Naive thymus-derived CD4-positive, alpha-beta T cell (primary cell): ENCODE data around the gene COTL1. TPM values are rescaled to one million over a fixed set of nuclear protein-coding genes. Genes with fewer than 3 reads are reported as not detected.
"Not testable (repeated sequence)": the region's sequence is repeated elsewhere in the genome, so short reads cannot be mapped to it uniquely, and the experiment has no call there.

Experiments used
- ATAC-seq: fragments of 150-1000 bp; cut with Tn5 transposase; 2 replicates; pipeline ENCODE4 v1.10.0; 2021; ENCODE audit warnings: mild to moderate bottlenecking, moderate library complexity
- CTCF ChIA-PET: fragments of 350-600 bp; sonication (Branson Sonifier 250); formaldehyde crosslinking; loops from one replicate; lab custom pipeline; 2021; ENCODE audit warnings: antibody characterized with exemption; lab: Charles Lee
- POLR2A ChIA-PET: fragments of 350-600 bp; sonication (Branson Sonifier 250); formaldehyde crosslinking; loops from one replicate; lab custom pipeline; 2021; ENCODE audit warnings: antibody characterized with exemption, inconsistent platforms; lab: Charles Lee
- DNase-seq, 9 donors: peaks; one replicate each; pipeline versions ENCODE4 v3.0.0 to v3.0.0-alpha.2; 2020 to 2022; ENCODE audit warnings: mixed read lengths in 1 of 9
- H3K27ac ChIP-seq: one replicate; pipeline ENCODE4 v1.7.0; 2013; ENCODE audit warnings: mild to moderate bottlenecking, low read depth, low read length, moderate library complexity
- H3K27me3 ChIP-seq, 2 donors: one replicate each; pipeline ENCODE4 v1.7.0; 2013; ENCODE audit warnings: low read length in 2 of 2, mild to moderate bottlenecking in 2 of 2, moderate library complexity in 2 of 2; ENCODE audit not compliant: control insufficient read depth in 2 of 2, insufficient read depth in 2 of 2
- H3K36me3 ChIP-seq, 3 experiments: 1 replicate in 2 of 3; 2 replicates in 1 of 3; pipeline ENCODE4 v1.7.0; 2013; ENCODE audit warnings: low read length in 3 of 3, mild to moderate bottlenecking in 3 of 3, moderate library complexity in 1 of 3; ENCODE audit not compliant: insufficient read depth in 3 of 3, control insufficient read depth in 2 of 3
- H3K4me1 ChIP-seq, 2 donors: one replicate each; pipeline ENCODE4 v1.7.0; 2013; ENCODE audit warnings: low read length in 2 of 2, mild to moderate bottlenecking in 2 of 2, moderate library complexity in 1 of 2; ENCODE audit not compliant: control insufficient read depth in 2 of 2, insufficient read depth in 2 of 2
- H3K4me3 ChIP-seq: 2 replicates; pipeline ENCODE4 v1.7.0; 2013; ENCODE audit warnings: mild to moderate bottlenecking, low read length
- H3K9me3 ChIP-seq, 3 experiments: 1 replicate in 2 of 3; 2 replicates in 1 of 3; pipeline ENCODE4 v1.7.0; 2013; ENCODE audit warnings: low read length in 3 of 3; ENCODE audit not compliant: control insufficient read depth in 2 of 3
- H3K27ac Mint-ChIP-seq, 9 donors: one replicate each; pipeline ENCODE4 v1.8.0; 2020 to 2022; ENCODE audit warnings: mixed read lengths in 9 of 9, mild to moderate bottlenecking in 8 of 9, moderate library complexity in 5 of 9, inconsistent platforms in 2 of 9
- H3K27me3 Mint-ChIP-seq, 5 donors: one replicate each; pipeline ENCODE4 v1.8.0; 2021 to 2022; ENCODE audit warnings: mixed read lengths in 5 of 5, mild to moderate bottlenecking in 1 of 5
- H3K36me3 Mint-ChIP-seq, 5 donors: one replicate each; pipeline ENCODE4 v1.8.0; 2020 to 2022; ENCODE audit warnings: mixed read lengths in 5 of 5, mild to moderate bottlenecking in 3 of 5, inconsistent platforms in 1 of 5
- H3K4me1 Mint-ChIP-seq, 7 donors: one replicate each; pipeline ENCODE4 v1.8.0; 2020 to 2022; ENCODE audit warnings: mixed read lengths in 7 of 7, mild to moderate bottlenecking in 3 of 7, inconsistent platforms in 1 of 7
- H3K4me3 Mint-ChIP-seq, 10 donors: one replicate each; pipeline ENCODE4 v1.8.0; 2020 to 2022; ENCODE audit warnings: mild to moderate bottlenecking in 10 of 10, mixed read lengths in 10 of 10, moderate library complexity in 6 of 10, inconsistent platforms in 2 of 10
- H3K9me3 Mint-ChIP-seq, 11 donors: one replicate each; pipeline ENCODE4 v1.8.0; 2020 to 2022; ENCODE audit warnings: mixed read lengths in 11 of 11, mild to moderate bottlenecking in 4 of 11, inconsistent platforms in 1 of 11, moderate library complexity in 1 of 11
- intact Hi-C, 2 donors: fragments of 100-400 bp; cut with micrococcal nuclease; formaldehyde crosslinking; loops; one replicate each; pipeline ENCODE4 v1.15.1; 2023
- polyA plus RNA-seq, 2 donors: library from polyadenylated mRNA; unstranded; fragments of 300-500 nt; fragmentation: Illumina TruSeq; gene quantifications; one replicate each; pipeline ENCODE4 v1.2.3, GENCODE V29; 2021
- total RNA-seq, 6 experiments: library from RNA in 5 of 6; stranded (reverse) in 5 of 6; gene quantifications; 1 replicate in 5 of 6; 2 replicates in 1 of 6; pipeline ENCODE4 v1.2.3 and lab custom pipeline; 2021 to 2026

The COTL1 gene
- total and polyA plus RNA-seq, 7 experiments from 2014 or later: 84.2 to 704 (median 268) TPM

DNA sequence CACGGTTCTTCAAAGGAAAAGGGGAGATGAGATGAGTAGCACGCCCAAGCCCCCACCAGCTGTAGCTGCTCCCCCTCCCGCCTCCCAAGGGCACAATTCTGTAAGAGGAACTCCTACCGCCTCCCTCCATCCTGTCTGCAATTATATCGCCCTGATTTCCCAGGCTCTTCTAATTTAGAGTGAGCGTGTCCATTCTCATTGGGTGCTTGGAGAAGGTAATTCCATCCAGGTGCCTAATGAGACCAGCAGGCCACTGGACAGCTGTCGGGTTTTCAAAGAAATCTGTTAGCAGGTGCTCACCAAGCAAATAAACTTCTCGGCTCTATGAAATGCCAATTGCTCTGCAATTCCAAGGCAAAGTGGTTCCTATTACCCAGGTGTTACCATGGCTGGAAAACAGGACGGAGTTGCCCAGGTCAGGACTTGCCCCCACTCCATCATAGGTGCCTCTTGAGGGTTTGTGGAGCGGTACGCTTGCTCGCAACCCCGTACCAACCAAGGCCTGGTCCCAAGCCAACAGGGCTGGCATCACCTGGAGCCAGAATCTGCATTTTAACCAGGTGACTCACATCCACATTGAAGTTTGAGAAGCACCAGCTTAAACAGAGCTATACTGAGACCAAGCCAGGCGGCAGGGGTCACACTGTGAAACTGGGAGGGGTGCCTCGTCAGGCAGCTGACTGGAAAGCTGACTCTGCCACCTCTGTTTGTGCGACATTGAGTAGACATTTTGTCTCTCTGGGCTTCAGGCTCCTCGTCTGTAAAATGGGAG, 97.0 kb downstream of the COTL1 start:
- ChIA-PET POLR2A (interaction anchor here (0.7 to 11.8 kb wide), 5 partner anchors 23 to 94 kb away, joined by 3 to 96 read pairs (median 4); partner anchors contain the start of gene COTL1), CTCF (interaction anchor here (0.7 to 3.5 kb wide), 5 partner anchors 10 to 158 kb away, joined by 3 to 18 read pairs (median 4); no protein-coding TSS in a partner anchor)
- no peaks in the 10 kb centered on the region for H3K27me3 Mint-ChIP-seq
- H3K36me3 ChIP-seq: no peaks in the 10 kb centered on the region
- intact Hi-C loops: no loop called here
- no peaks in the 10 kb centered on the region for H3K9me3 ChIP-seq
- H3K4me3 Mint-ChIP-seq: peak overlapping the region in 3 of 10 donors; percentile 29 to 58 (median 40)
- no peak overlapping the region for H3K27ac ChIP-seq
- peaks cover 21 to 55% (median 47%) of the 10 kb centered on the region in 7 donors for H3K4me1 Mint-ChIP-seq
- H3K36me3 Mint-ChIP-seq: peaks cover 0 to 40% (median 0%) of the 10 kb centered on the region in 5 donors
- no peak overlapping the region for H3K4me3 ChIP-seq
- no peaks in the 10 kb centered on the region for H3K9me3 Mint-ChIP-seq
- ATAC-seq (no peak), DNase-seq (no peak)
- peak overlapping the region in 7 of 9 donors; percentile 29 to 91 (median 81) for H3K27ac Mint-ChIP-seq
- H3K27me3 ChIP-seq: no peaks in the 10 kb centered on the region
- peaks cover 29 to 47% of the 10 kb centered on the region in 2 donors for H3K4me1 ChIP-seq

DNA sequence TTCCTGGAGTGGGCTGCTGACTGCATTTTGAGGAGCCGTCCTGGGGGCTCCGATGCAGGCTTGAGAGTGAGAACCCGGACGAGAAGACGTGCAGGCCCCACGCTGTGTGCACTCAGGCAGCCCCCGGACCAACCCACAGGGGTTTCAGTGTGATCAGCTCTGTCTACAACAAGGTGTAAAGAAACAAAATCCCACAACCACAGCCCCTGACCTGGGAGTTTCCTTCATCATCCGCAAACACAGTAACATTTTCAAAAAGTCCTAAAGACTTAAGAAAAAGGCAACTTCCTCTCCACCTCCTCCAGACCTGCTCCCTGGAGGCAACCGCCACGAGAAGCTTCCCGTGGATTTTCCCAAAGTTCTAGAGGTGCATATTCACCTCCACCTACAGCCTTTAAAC, 98.0 kb downstream of the COTL1 start:
- Histone ChIP-seq H3K27ac (no peak overlapping the region), H3K9me3 (no peaks in the 10 kb centered on the region), H3K4me1 (peaks cover 39 to 57% of the 10 kb centered on the region in 2 donors), H3K27me3 (no peaks in the 10 kb centered on the region), H3K36me3 (no peaks in the 10 kb centered on the region), H3K4me3 (no peak overlapping the region)
- DNase-seq (no peak), ATAC-seq (no peak)
- POLR2A ChIA-PET: interaction anchor here (1.1 to 11.8 kb wide), 6 partner anchors 8 to 95 kb away, joined by 3 to 96 read pairs (median 6); partner anchors contain the start of gene COTL1
- Mint-ChIP-seq H3K36me3 (peaks cover 0 to 39% (median 0%) of the 10 kb centered on the region in 5 donors), H3K27ac (peak overlapping the region; percentile 55 to 91 (median 77)), H3K4me3 (peak overlapping the region in 6 of 10 donors; percentile 11 to 58 (median 36)), H3K9me3 (no peaks in the 10 kb centered on the region), H3K4me1 (peaks cover 28 to 64% (median 52%) of the 10 kb centered on the region in 7 donors), H3K27me3 (no peaks in the 10 kb centered on the region)
- intact Hi-C loops: loop anchor here in 1 of 2 donors (5.0 to 10.0 kb wide), 3 partner anchors 492 to 1035 kb away; partner anchors contain the start of gene ZDHHC7
- CTCF ChIA-PET: interaction anchor here (1.0 to 3.5 kb wide), 4 partner anchors 8 to 97 kb away, joined by 4 to 18 read pairs (median 4); no protein-coding TSS in a partner anchor

DNA sequence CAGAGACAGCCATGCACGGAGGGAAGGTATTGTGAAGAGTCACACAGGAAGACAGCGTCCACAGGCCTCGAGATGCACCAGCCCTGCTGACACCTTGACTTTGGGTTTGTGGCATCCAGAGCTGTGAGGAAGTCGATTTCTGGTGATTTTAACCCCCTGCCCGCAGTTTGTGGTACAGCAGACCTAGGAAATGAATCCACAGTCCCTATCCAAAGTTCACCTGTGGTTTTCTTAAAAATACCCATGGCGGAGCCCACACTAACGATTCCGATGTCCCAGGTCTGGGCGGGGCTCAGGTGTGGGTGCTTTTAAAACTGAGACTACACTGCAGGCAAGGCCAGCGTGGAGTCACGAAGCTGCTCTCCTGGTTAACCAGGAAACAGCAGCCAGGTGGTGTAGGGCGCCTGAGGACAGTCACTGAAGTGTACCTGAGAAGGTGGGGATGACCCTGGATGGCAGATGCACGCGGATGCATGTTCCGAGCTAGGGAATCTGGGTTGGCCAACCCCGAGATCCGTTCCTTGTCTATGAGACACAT, 99.0 kb downstream of the COTL1 start:
- Histone ChIP-seq H3K36me3 (no peaks in the 10 kb centered on the region), H3K9me3 (no peaks in the 10 kb centered on the region), H3K4me1 (peaks cover 48 to 66% of the 10 kb centered on the region in 2 donors), H3K27ac (peak overlapping the region; percentile 56), H3K27me3 (no peaks in the 10 kb centered on the region), H3K4me3 (peak overlapping the region; percentile 1)
- no peaks in the 10 kb centered on the region for H3K9me3 Mint-ChIP-seq
- H3K4me3 Mint-ChIP-seq: peak overlapping the region; percentile 32 to 72 (median 54)
- peaks cover 37 to 74% (median 62%) of the 10 kb centered on the region in 7 donors for H3K4me1 Mint-ChIP-seq
- DNase-seq: peak in 8 of 9 donors; percentile 55 to 73 (median 67)
- H3K27me3 Mint-ChIP-seq: no peaks in the 10 kb centered on the region
- H3K27ac Mint-ChIP-seq: peak overlapping the region; percentile 72 to 91 (median 85)
- CTCF ChIA-PET: interaction anchor here (0.8 to 3.5 kb wide), 8 partner anchors 9 to 104 kb away, joined by 3 to 18 read pairs (median 4); no protein-coding TSS in a partner anchor
- ATAC-seq: peak; percentile 64
- peaks cover 0 to 41% (median 0%) of the 10 kb centered on the region in 5 donors for H3K36me3 Mint-ChIP-seq
- POLR2A ChIA-PET: interaction anchor here (0.6 to 11.8 kb wide), 15 partner anchors 9 to 172 kb away, joined by 3 to 96 read pairs (median 4); partner anchors contain the start of gene COTL1
- intact Hi-C loops: loop anchor here in 1 of 2 donors (5.0 to 10.0 kb wide), 3 partner anchors 493 to 1036 kb away; partner anchors contain the start of gene ZDHHC7

DNA sequence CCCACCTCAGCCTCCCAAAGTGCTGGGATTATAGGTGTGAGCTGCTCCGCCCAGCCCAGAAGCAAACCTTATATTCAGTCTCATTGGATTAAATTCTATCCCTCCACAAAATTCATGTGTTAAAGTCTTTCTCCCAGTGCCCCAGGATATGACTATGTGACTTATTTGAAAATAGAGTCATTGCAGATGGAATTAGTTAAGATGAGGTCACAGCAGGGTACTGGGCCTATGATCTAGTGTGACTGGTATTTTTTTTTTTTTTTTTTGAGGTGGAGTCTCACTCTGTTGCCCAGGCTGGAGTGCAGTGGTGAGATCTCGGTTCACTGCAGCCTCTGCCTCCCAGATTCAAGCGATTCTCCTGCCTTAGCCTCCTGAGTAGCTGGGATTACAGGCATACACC, 99.7 kb downstream of the COTL1 start:
- peaks cover 0 to 42% (median 0%) of the 10 kb centered on the region in 5 donors for H3K36me3 Mint-ChIP-seq
- POLR2A ChIA-PET: interaction anchor here (0.7 to 11.8 kb wide), 15 partner anchors 10 to 580 kb away, joined by 3 to 96 read pairs (median 4); partner anchors contain the start of gene COTL1
- H3K4me1 Mint-ChIP-seq: peaks cover 43 to 76% (median 69%) of the 10 kb centered on the region in 7 donors
- ATAC-seq, H3K9me3 ChIP-seq, H3K27me3 ChIP-seq, H3K9me3 Mint-ChIP-seq, H3K4me3 ChIP-seq, H3K36me3 ChIP-seq, H3K27me3 Mint-ChIP-seq, DNase-seq: not testable (repeated sequence)
- CTCF ChIA-PET: interaction anchor here (0.8 to 3.5 kb wide), 7 partner anchors 9 to 104 kb away, joined by 3 to 18 read pairs (median 4); no protein-coding TSS in a partner anchor
- Histone ChIP-seq H3K27ac (peak overlapping the region; percentile 22), H3K4me1 (peaks cover 54 to 73% of the 10 kb centered on the region in 2 donors)
- peak overlapping the region in 4 of 10 donors; percentile 19 to 58 (median 36) for H3K4me3 Mint-ChIP-seq
- intact Hi-C loops: loop anchor here in 1 of 2 donors (5.0 to 10.0 kb wide), 3 partner anchors 494 to 1037 kb away; partner anchors contain the start of gene ZDHHC7
- H3K27ac Mint-ChIP-seq: peak overlapping the region; percentile 72 to 91 (median 84)

DNA sequence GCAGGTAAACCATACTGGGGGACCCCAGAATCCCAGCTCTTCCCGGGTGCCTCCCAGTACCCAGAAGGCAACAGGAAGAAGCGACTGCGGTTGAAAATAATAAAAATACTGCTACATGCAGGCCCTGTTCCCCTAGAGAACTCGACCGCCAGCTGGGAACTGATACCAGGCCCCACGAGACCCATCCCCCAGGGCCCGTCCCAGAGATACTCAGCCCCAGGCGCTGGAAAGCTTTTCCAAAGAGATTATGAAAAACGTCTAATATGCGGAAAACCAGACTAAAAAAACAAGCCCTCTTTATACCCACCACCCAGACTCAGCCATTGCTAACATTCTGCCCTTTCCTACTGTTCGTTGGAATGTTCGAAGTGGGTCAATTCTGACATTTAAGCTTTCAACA, 100.5 kb downstream of the COTL1 start:
- no peaks in the 10 kb centered on the region for H3K27me3 ChIP-seq
- CTCF ChIA-PET: interaction anchor here (3.3 kb wide), 1 partner anchor 32 kb away, joined by 8 read pairs; no protein-coding TSS in a partner anchor
- Mint-ChIP-seq H3K4me1 (peaks cover 46 to 79% (median 74%) of the 10 kb centered on the region in 7 donors), H3K9me3 (no peaks in the 10 kb centered on the region), H3K27ac (peak overlapping the region in 8 of 9 donors; percentile 59 to 91 (median 80)), H3K4me3 (no peak overlapping the region), H3K27me3 (no peaks in the 10 kb centered on the region), H3K36me3 (peaks cover 0 to 37% (median 0%) of the 10 kb centered on the region in 5 donors)
- H3K4me3 ChIP-seq: no peak overlapping the region
- no peak for ATAC-seq
- no peak for DNase-seq
- POLR2A ChIA-PET: interaction anchor here (0.6 to 11.8 kb wide), 9 partner anchors 9 to 581 kb away, joined by 3 to 96 read pairs (median 4); partner anchors contain the start of gene COTL1
- H3K27ac ChIP-seq: no peak overlapping the region
- peaks cover 63 to 80% of the 10 kb centered on the region in 2 donors for H3K4me1 ChIP-seq
- intact Hi-C loops: loop anchor here in 1 of 2 donors (5.0 to 10.0 kb wide), 3 partner anchors 495 to 1037 kb away; partner anchors contain the start of gene ZDHHC7
- no peaks in the 10 kb centered on the region for H3K36me3 ChIP-seq
- no peaks in the 10 kb centered on the region for H3K9me3 ChIP-seq
